ENCODE measurements around the gene S100A10. TPM values are rescaled to one million over a fixed set of nuclear protein-coding genes. Genes with fewer than 3 reads are reported as not detected.

The S100A10 gene
- total and polyA plus RNA-seq, 2 experiments from 2014 or later, result 35.9 to 634 TPM

GRCh38 chr1:151964510-151964909 lies 29.1 kb downstream of the S100A10 start (continued):
- TF ChIP-seq ZNF462 (CRISPR knock-in tag; IDR thresholded peaks at IDR 0.05) (no peak), ETS1 (IDR thresholded peaks at IDR 0.05) (no peak), JUNB (IDR thresholded peaks at IDR 0.05; ENCODE audit: unreplicated experiment) (no peak), CREB1 (CRISPR knock-in tag; IDR thresholded peaks at IDR 0.05; ENCODE audit: low read depth) (no peak)

GRCh38 chr1:151963288-151963687 lies 30.4 kb downstream of the S100A10 start:
- H4K20me1 ChIP-seq (replicated peaks; ENCODE audit: insufficient read depth), result no peaks in the 10 kb centered on the region
- H3F3A ChIP-seq (replicated peaks; ENCODE audit: low read depth), result no peaks in the 10 kb centered on the region
- H3K4me1 ChIP-seq (ENCODE audit: insufficient read depth), result peaks cover 3% of the 10 kb centered on the region
- no peaks in the 10 kb centered on the region for H3K27me3 Mint-ChIP-seq (ENCODE audit: insufficient read depth, low read depth, poor library complexity)
- ATAC-seq (no peak), DNase-seq (ENCODE audit: low spot score) (no peak)
- H3K4me1 Mint-ChIP-seq, result peaks cover 4% of the 10 kb centered on the region; the same call in 2 of the 3 replicates
- 0 out of 2 replicates have a peak overlapping the region, but pooled peaks have one; percentile 5 for H2AFZ ChIP-seq
- H3K4me3 ChIP-seq, result no peak overlapping the region
- H3K9me3 Mint-ChIP-seq, result no peaks in the 10 kb centered on the region
- no peaks in the 10 kb centered on the region for H3K79me2 ChIP-seq (replicated peaks; ENCODE audit: insufficient read depth)
- no peak overlapping the region for H3K27ac Mint-ChIP-seq
- H3K27me3 ChIP-seq (ENCODE audit: insufficient read depth), result no peaks in the 10 kb centered on the region
- no peaks in the 10 kb centered on the region for H3K36me3 Mint-ChIP-seq (ENCODE audit: low read depth)
- H3K4me2 ChIP-seq, result no peak overlapping the region
- H3K4me3 Mint-ChIP-seq, result no peak overlapping the region
- H3K36me3 ChIP-seq (ENCODE audit: insufficient read depth), result no peaks in the 10 kb centered on the region
- no peaks in the 10 kb centered on the region for H3K9me2 ChIP-seq (ENCODE audit: insufficient read depth)
- no peak overlapping the region for H3K27ac ChIP-seq (ENCODE audit: low read depth)
- TF ChIP-seq EZH2 (IDR thresholded peaks at IDR 0.05; ENCODE audit: low read depth, unreplicated experiment) (no peak), JUNB (IDR thresholded peaks at IDR 0.05; ENCODE audit: unreplicated experiment) (no peak), CREB1 (CRISPR knock-in tag; IDR thresholded peaks at IDR 0.05; ENCODE audit: low read depth) (no peak), ZNF462 (CRISPR knock-in tag; IDR thresholded peaks at IDR 0.05) (no peak), ETS1 (IDR thresholded peaks at IDR 0.05) (no peak), STAT1 (IDR thresholded peaks at IDR 0.05; ENCODE audit: unreplicated experiment) (no peak), POLR2AphosphoS5 (IDR thresholded peaks at IDR 0.05; ENCODE audit: low read depth) (no peak)
